K562 (cell line): ENCODE data around the gene RPTOR. TPM values are rescaled to one million over a fixed set of nuclear protein-coding genes. Genes with fewer than 3 reads are reported as not detected.

ENCODE experiments used
- ATAC-seq: fragments of 200-7000 bp; cut with Tn5 transposase; 3 replicates; pipeline ENCODE4 v1.9.1; 2020; ENCODE audit warnings: moderate library complexity
- BruUV-seq: library from RNA; stranded (reverse); fragments of 400-500 nt; replicated peaks from 2 replicates; lab custom pipeline; 2021; lab: Mats Ljungman, UMichigan
- CTCF ChIA-PET: fragments of 300-600 bp; formaldehyde crosslinking; extraction: SDS; loops from one replicate; lab custom pipeline; 2021; ENCODE audit warnings: low intra/inter-chr PET ratio; lab: Yijun Ruan, JAX
- POLR2A ChIA-PET: fragments of 300-600, 350-650 bp; sonication (Branson Sonifier 250); formaldehyde crosslinking; extraction: SDS; loops from one replicate; lab custom pipeline; 2021; ENCODE audit warnings: antibody characterized with exemption, inconsistent platforms; lab: Yijun Ruan, JAX
- DNase-seq, 4 experiments: peaks; one replicate each; pipeline versions ENCODE4 v3.0.0 to v3.0.0-alpha.2; 2011 to 2018; ENCODE audit warnings: low spot score in 3 of 4, mixed read lengths in 3 of 4; ENCODE audit errors: extremely low read depth in 1 of 4
- FAIRE-seq: peaks from 2 replicates; lab custom pipeline; 2011; peaks lifted over from hg19 to GRCh38; lab: Jason Lieb, UNC
- H2AFZ ChIP-seq: 2 replicates; pipeline ENCODE4 v1.6.0; 2011; ENCODE audit warnings: low read depth, low read length, control low read depth, inconsistent platforms
- H3K27ac ChIP-seq: fragments of 200-600 bp; 3 replicates; pipeline ENCODE4 v1.8.0; 2011; ENCODE audit warnings: low read depth, mild to moderate bottlenecking, control low read depth, inconsistent platforms, low read length, moderate library complexity, mixed read lengths; ENCODE audit errors: extremely low read depth
- H3K27me3 ChIP-seq, 2 experiments: fragments of 300-600 bp in 1 of 2; 2 replicates in 1 of 2; 3 replicates in 1 of 2; pipeline versions ENCODE4 v1.6.0 to v1.8.0; 2011; ENCODE audit warnings: inconsistent platforms in 2 of 2, low read length in 2 of 2, mild to moderate bottlenecking in 1 of 2, mixed read lengths in 1 of 2, moderate library complexity in 1 of 2; ENCODE audit not compliant: control insufficient read depth in 2 of 2, insufficient read depth in 2 of 2
- H3K36me3 ChIP-seq: fragments of 300-600 bp; 3 replicates; pipeline ENCODE4 v1.8.0; 2011; ENCODE audit warnings: mild to moderate bottlenecking, low read length, inconsistent platforms; ENCODE audit not compliant: control insufficient read depth, insufficient read depth
- H3K4me1 ChIP-seq, 2 experiments: fragments of 200-600 bp in 1 of 2; replicated peaks in 1 of 2; 2 replicates in 1 of 2; 3 replicates in 1 of 2; pipeline versions ENCODE4 v1.5.1 to v1.8.0; 2011; ENCODE audit warnings: inconsistent platforms in 2 of 2, low read length in 2 of 2, mild to moderate bottlenecking in 1 of 2, mixed read lengths in 1 of 2, moderate library complexity in 1 of 2; ENCODE audit not compliant: control insufficient read depth in 2 of 2, insufficient read depth in 2 of 2
- H3K4me2 ChIP-seq: 2 replicates; pipeline ENCODE4 v1.6.1; 2011; ENCODE audit warnings: low read length, control low read depth, inconsistent platforms, mixed read lengths; ENCODE audit not compliant: insufficient read depth
- H3K4me3 ChIP-seq: fragments of 200-600 bp; sonication (generic), shearing (Covaris generic); 2 replicates; pipeline ENCODE4 v1.5.1; 2016; ENCODE audit warnings: control low read depth, inconsistent platforms
- H3K79me2 ChIP-seq: fragments of 200-600 bp; 3 replicates; pipeline ENCODE4 v1.8.0; 2011; ENCODE audit warnings: low read length, inconsistent platforms; ENCODE audit not compliant: control insufficient read depth, insufficient read depth
- H3K9ac ChIP-seq, 2 experiments: 2 replicates each; pipeline versions ENCODE4 v1.6.0 to v1.6.1; 2011; ENCODE audit warnings: low read depth in 2 of 2, low read length in 2 of 2, control low read depth in 1 of 2, inconsistent platforms in 1 of 2, mild to moderate bottlenecking in 1 of 2, mixed read lengths in 1 of 2; ENCODE audit not compliant: insufficient read depth in 1 of 2
- H3K9me1 ChIP-seq: one replicate; pipeline ENCODE4 v1.6.0; 2011; ENCODE audit warnings: inconsistent platforms, mild to moderate bottlenecking, low read length, moderate library complexity; ENCODE audit not compliant: control insufficient read depth, insufficient read depth
- H3K9me3 ChIP-seq: replicated peaks from 2 replicates; pipeline ENCODE4 v1.5.1; 2011; ENCODE audit warnings: low read depth, low read length, inconsistent platforms; ENCODE audit not compliant: control insufficient read depth, insufficient read depth
- H4K20me1 ChIP-seq: replicated peaks from 2 replicates; pipeline ENCODE4 v1.6.1; 2011; ENCODE audit warnings: low read length, inconsistent platforms, mixed read lengths; ENCODE audit not compliant: control insufficient read depth, insufficient read depth
- CC2D1A ChIP-seq: fragments of 450-650 bp; IDR thresholded peaks from 2 replicates; pipeline ENCODE4 v1.6.1; 2017; ENCODE audit warnings: mild to moderate bottlenecking
- DACH1 ChIP-seq: fragments of 450-650 bp; IDR thresholded peaks from 2 replicates; pipeline ENCODE4 v1.6.1; 2018; ENCODE audit not compliant: partially characterized antibody
- WGBS: fragments of 100-300 bp; shearing (Covaris generic); methylation state at CpG from one replicate; pipeline ENCODE4 v1.1.6; 2016; ENCODE audit warnings: low coverage, mixed read lengths; ENCODE audit not compliant: insufficient coverage; ENCODE audit errors: missing lambda C conversion rate; 5-methylcytosine and 5-hydroxymethylcytosine counted together
- in situ Hi-C: fragments of 300-500 bp; cut with MboI; formaldehyde crosslinking; loops from 4 replicates; pipeline ENCODE4 v1.15.0; 2018; ENCODE audit warnings: inconsistent platforms, mixed read lengths
- intact Hi-C: fragments of 100-400 bp; cut with micrococcal nuclease; formaldehyde crosslinking; loops from 2 replicates; pipeline ENCODE4 v1.14.2; 2022
- polyA plus RNA-seq, 8 experiments: library from polyadenylated mRNA; depleted of rRNA in 4 of 8; stranded (reverse) in 5 of 8; unstranded in 3 of 8; fragments of >200 nt; fragmentation: Nextera tagmentation in 2 of 8; fragmentation: Illumina TruSeq in 1 of 8; extraction: Ambion mirVana in 2 of 8; extraction: Trizol in 1 of 8; gene quantifications; 2 replicates each; pipeline versions ENCODE4 v1.2.1 to v1.2.3, GENCODE V29; 2011 to 2014; ENCODE audit warnings: inconsistent platforms in 1 of 8, missing spikeins in 1 of 8
- total RNA-seq, 7 experiments: library from RNA; depleted of rRNA in 6 of 7; stranded (reverse); fragments of >200 nt in 6 of 7; fragmentation: Illumina TruSeq in 2 of 7; extraction: Trizol in 2 of 7; gene quantifications; 2 replicates each; pipeline versions ENCODE4 v1.2.1 to v1.2.3, GENCODE V29; 2011 to 2021; ENCODE audit warnings: low replicate concordance in 1 of 7
- TF ChIP-seq, protein P1 (sequence below): sonication (generic); formaldehyde crosslinking; IDR thresholded peaks from 2 replicates; pipeline ENCODE4 v1.8.0; 2023; ENCODE audit warnings: missing genetic modification reagents, mild to moderate bottlenecking, borderline replicate concordance
- TF ChIP-seq, protein P2 (sequence below): IDR thresholded peaks from 2 replicates; pipeline ENCODE4 v1.6.1; 2011; ENCODE audit warnings: borderline replicate concordance, low read depth, mild to moderate bottlenecking, moderate library complexity, low read length; ENCODE audit not compliant: insufficient read depth, poor library complexity, severe bottlenecking

RPTOR gene
- total and polyA plus RNA-seq, 9 of the 15 experiments (the other 6 are each of a cell fraction or from before 2014, with no cell fraction given): 0.24 to 54.1 (median 10.2) TPM

DNA sequence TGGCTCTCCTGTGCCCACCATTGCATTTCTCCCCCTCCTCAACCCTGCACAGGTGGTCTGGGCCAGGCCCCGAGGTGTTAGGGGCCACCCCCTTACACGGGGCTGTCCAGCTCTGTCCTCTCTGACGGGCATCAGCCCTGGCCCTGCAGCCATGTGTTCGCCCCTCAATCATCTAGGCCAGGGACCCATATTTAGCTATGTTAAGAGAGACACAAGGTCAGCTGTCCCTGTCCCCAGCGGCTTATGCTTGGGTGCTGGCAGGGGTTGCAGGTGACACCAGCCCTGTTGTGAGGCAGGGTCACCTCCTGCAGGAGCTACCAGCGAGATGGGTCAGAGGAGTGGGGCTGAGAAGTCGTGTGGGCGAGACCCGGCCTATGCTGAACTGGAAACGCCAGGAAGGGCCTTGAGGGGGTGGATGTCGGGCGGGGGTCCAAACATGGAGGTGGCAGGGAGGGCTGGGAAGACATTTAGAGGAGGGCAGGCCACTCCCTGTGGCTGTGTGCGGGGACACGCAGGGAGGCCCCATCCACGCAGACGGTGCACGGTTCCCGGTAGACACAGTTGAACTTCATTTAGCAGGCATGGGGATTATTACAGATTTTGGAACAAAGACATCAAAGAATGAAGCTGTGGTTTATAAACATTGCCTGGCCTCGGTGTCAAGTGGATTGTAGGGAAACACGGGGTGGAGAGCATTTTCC lies 313.8 kb downstream of the RPTOR start:
- DNase-seq (no peak), ATAC-seq (no peak), FAIRE-seq (no peak)
- Histone ChIP-seq H3K4me2 (no peak overlapping the region), H3K4me1 (peaks cover 14 to 55% of the 10 kb centered on the region in 2 experiments), H3K27me3 (no peaks in the 10 kb centered on the region), H3K9ac (0 out of 4 replicates have a peak overlapping the region, but pooled peaks of 1 of the 2 experiments have one; percentile 55), H2AFZ (no peak overlapping the region), H3K9me1 (no peaks in the 10 kb centered on the region), H4K20me1 (no peaks in the 10 kb centered on the region), H3K4me3 (no peak overlapping the region), H3K79me2 (no peaks in the 10 kb centered on the region), H3K36me3 (peaks cover 51% of the 10 kb centered on the region), H3K27ac (no peak overlapping the region), H3K9me3 (no peaks in the 10 kb centered on the region)
- TF ChIP-seq, protein P1, sequence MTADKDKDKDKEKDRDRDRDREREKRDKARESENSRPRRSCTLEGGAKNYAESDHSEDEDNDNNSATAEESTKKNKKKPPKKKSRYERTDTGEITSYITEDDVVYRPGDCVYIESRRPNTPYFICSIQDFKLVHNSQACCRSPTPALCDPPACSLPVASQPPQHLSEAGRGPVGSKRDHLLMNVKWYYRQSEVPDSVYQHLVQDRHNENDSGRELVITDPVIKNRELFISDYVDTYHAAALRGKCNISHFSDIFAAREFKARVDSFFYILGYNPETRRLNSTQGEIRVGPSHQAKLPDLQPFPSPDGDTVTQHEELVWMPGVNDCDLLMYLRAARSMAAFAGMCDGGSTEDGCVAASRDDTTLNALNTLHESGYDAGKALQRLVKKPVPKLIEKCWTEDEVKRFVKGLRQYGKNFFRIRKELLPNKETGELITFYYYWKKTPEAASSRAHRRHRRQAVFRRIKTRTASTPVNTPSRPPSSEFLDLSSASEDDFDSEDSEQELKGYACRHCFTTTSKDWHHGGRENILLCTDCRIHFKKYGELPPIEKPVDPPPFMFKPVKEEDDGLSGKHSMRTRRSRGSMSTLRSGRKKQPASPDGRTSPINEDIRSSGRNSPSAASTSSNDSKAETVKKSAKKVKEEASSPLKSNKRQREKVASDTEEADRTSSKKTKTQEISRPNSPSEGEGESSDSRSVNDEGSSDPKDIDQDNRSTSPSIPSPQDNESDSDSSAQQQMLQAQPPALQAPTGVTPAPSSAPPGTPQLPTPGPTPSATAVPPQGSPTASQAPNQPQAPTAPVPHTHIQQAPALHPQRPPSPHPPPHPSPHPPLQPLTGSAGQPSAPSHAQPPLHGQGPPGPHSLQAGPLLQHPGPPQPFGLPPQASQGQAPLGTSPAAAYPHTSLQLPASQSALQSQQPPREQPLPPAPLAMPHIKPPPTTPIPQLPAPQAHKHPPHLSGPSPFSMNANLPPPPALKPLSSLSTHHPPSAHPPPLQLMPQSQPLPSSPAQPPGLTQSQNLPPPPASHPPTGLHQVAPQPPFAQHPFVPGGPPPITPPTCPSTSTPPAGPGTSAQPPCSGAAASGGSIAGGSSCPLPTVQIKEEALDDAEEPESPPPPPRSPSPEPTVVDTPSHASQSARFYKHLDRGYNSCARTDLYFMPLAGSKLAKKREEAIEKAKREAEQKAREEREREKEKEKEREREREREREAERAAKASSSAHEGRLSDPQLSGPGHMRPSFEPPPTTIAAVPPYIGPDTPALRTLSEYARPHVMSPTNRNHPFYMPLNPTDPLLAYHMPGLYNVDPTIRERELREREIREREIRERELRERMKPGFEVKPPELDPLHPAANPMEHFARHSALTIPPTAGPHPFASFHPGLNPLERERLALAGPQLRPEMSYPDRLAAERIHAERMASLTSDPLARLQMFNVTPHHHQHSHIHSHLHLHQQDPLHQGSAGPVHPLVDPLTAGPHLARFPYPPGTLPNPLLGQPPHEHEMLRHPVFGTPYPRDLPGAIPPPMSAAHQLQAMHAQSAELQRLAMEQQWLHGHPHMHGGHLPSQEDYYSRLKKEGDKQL (CRISPR knock-in tag): no peak
- TF ChIP-seq CC2D1A: no peak
- no peak for TF ChIP-seq DACH1
- TF ChIP-seq, protein P2, sequence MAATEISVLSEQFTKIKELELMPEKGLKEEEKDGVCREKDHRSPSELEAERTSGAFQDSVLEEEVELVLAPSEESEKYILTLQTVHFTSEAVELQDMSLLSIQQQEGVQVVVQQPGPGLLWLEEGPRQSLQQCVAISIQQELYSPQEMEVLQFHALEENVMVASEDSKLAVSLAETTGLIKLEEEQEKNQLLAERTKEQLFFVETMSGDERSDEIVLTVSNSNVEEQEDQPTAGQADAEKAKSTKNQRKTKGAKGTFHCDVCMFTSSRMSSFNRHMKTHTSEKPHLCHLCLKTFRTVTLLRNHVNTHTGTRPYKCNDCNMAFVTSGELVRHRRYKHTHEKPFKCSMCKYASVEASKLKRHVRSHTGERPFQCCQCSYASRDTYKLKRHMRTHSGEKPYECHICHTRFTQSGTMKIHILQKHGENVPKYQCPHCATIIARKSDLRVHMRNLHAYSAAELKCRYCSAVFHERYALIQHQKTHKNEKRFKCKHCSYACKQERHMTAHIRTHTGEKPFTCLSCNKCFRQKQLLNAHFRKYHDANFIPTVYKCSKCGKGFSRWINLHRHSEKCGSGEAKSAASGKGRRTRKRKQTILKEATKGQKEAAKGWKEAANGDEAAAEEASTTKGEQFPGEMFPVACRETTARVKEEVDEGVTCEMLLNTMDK: no peak
- intact Hi-C loops (no loop called here), in situ Hi-C loops (no loop called here)
- no TSS peak for BruUV-seq
- ChIA-PET POLR2A (interaction anchor here (1.2 to 1.3 kb wide), 2 partner anchors 11 to 79 kb away, joined by 3 to 7 read pairs; no protein-coding TSS in a partner anchor), CTCF (no interaction called here)
- WGBS: 88% methylated on average over 17 of the region's 20 CpGs
